ENCODE results near the gene UMOD. TPM values are rescaled to one million over a fixed set of nuclear protein-coding genes. Genes with fewer than 3 reads are reported as not detected.

Gene UMOD
- total and polyA plus RNA-seq, 7 donors = not detected

DNA sequence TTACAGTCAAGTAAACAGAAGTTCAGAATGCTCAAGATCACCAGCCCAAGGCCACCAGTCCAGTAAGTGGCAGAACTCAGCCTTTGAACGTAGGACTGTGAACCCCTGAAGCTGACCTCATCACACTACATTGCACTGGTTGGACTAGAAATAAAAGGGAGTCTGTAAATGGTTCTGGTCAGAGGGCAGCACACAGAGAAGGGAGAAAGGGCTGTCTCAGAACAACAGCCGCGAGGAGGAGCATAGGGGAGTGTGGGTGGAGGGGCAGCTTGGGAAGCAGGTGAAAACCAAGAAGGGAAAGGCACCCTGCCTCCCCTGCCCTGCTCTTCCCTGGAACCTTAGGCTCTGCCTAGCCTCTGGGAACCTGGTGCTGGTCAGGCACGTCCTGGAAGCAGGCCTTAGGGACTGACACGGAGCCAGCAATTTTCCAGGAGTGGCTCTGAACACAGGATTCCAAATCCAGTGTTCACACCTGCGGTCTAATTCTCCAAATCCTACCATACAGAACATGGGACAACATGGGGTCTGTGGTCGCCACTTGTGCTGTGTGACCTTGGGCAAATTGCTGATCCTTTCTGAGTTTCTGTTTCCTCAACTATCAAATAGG is 45.1 kb upstream of the UMOD start:
- H3K27me3 ChIP-seq = no peaks in the 10 kb centered on the region
- 81 to 85% methylated on average over 7 of the region's 7 CpGs for WGBS, 2 donors
- H3K36me3 ChIP-seq = no peaks in the 10 kb centered on the region
- no peak overlapping the region for H3K27ac ChIP-seq
- H3K4me3 ChIP-seq = no peak overlapping the region
- DNase-seq = no peak
- peaks cover 0 to 15% (median 14%) of the 10 kb centered on the region in 4 donors for H3K4me1 ChIP-seq
- intact Hi-C loops (cut with DNase I) = no loop called here
- no peaks in the 10 kb centered on the region for H3K9me3 ChIP-seq
- TF ChIP-seq, protein P1, sequence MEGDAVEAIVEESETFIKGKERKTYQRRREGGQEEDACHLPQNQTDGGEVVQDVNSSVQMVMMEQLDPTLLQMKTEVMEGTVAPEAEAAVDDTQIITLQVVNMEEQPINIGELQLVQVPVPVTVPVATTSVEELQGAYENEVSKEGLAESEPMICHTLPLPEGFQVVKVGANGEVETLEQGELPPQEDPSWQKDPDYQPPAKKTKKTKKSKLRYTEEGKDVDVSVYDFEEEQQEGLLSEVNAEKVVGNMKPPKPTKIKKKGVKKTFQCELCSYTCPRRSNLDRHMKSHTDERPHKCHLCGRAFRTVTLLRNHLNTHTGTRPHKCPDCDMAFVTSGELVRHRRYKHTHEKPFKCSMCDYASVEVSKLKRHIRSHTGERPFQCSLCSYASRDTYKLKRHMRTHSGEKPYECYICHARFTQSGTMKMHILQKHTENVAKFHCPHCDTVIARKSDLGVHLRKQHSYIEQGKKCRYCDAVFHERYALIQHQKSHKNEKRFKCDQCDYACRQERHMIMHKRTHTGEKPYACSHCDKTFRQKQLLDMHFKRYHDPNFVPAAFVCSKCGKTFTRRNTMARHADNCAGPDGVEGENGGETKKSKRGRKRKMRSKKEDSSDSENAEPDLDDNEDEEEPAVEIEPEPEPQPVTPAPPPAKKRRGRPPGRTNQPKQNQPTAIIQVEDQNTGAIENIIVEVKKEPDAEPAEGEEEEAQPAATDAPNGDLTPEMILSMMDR (IDR thresholded peaks at IDR 0.05) = no peak
- TF ChIP-seq POLR2A (IDR thresholded peaks at IDR 0.05) = no peak
- TF ChIP-seq POLR2AphosphoS5 (IDR thresholded peaks at IDR 0.05) = no peak
- TF ChIP-seq EP300 (IDR thresholded peaks at IDR 0.05) = no peak

DNA sequence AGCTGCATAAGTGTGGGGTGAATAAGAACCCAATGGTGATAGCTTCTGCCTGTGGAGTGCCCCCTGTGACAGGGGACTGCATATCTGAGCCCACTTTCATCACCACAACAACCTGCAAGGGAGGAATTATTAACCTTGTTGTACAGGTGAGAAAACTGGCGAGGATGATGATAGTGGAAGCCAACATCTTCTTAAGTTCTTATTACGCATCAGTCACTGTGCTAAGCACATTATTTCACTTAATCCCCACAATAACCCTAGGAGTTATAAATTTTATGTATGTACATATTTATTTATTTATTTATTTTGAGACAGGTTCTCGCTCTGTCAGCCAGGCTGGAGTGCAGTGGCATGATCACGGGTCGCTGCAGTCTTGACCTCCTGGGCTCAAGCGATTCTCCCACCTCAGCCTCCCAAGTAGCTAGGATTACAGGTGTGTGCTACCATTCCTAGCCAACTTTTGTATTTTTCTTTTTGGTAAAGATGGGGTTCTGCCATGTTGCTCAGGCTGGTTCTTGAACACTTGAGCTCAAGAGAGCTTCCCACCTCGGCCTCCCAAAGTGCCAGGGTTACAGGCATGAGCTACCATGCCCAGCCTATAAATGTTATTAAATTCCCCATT is 44.4 kb upstream of the UMOD start:
- Histone ChIP-seq H3K4me1 (peaks cover 0 to 15% (median 14%) of the 10 kb centered on the region in 4 donors), H3K4me3 (no peak overlapping the region), H3K27ac (no peak overlapping the region), H3K27me3 (no peaks in the 10 kb centered on the region), H3K9me3 (no peaks in the 10 kb centered on the region), H3K36me3 (no peaks in the 10 kb centered on the region)
- TF ChIP-seq, protein P1 (IDR thresholded peaks at IDR 0.05) = no peak
- TF ChIP-seq EP300 (IDR thresholded peaks at IDR 0.05) = no peak
- no peak for TF ChIP-seq POLR2AphosphoS5 (IDR thresholded peaks at IDR 0.05)
- no peak for TF ChIP-seq POLR2A (IDR thresholded peaks at IDR 0.05)
- intact Hi-C loops (cut with DNase I) = no loop called here
- 95 to 97% methylated on average over 7 of the region's 7 CpGs for WGBS, 2 donors
- DNase-seq = no peak

DNA sequence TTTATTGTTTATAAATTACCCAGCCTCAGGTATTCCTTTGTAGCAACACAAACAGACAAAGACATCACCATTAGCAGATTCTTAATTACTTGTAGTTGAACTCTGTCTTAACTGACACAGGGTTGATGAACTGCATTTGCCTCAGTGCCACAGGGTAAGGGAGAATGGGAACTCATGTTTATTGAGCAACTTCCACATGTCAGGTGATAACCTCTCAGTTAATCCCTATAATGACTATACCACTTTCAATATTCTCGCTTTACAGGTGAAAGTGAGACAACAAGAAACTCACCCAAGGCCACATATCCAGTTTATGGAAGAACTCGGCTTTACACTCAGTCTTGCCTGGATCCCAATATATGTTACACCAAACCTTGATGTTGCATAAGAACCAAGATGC is 43.4 kb upstream of the UMOD start:
- intact Hi-C loops (cut with DNase I) = no loop called here
- DNase-seq = no peak
- TF ChIP-seq POLR2AphosphoS5 (IDR thresholded peaks at IDR 0.05) = no peak
- no peak for TF ChIP-seq POLR2A (IDR thresholded peaks at IDR 0.05)
- TF ChIP-seq, protein P1 (IDR thresholded peaks at IDR 0.05) = no peak
- no peak for TF ChIP-seq EP300 (IDR thresholded peaks at IDR 0.05)
- Histone ChIP-seq H3K4me3 (no peak overlapping the region), H3K4me1 (peaks cover 0 to 15% (median 14%) of the 10 kb centered on the region in 4 donors), H3K27ac (no peak overlapping the region), H3K9me3 (no peaks in the 10 kb centered on the region), H3K36me3 (no peaks in the 10 kb centered on the region), H3K27me3 (no peaks in the 10 kb centered on the region)
- 93 to 94% methylated on average over 2 of the region's 2 CpGs for WGBS, 2 donors

DNA sequence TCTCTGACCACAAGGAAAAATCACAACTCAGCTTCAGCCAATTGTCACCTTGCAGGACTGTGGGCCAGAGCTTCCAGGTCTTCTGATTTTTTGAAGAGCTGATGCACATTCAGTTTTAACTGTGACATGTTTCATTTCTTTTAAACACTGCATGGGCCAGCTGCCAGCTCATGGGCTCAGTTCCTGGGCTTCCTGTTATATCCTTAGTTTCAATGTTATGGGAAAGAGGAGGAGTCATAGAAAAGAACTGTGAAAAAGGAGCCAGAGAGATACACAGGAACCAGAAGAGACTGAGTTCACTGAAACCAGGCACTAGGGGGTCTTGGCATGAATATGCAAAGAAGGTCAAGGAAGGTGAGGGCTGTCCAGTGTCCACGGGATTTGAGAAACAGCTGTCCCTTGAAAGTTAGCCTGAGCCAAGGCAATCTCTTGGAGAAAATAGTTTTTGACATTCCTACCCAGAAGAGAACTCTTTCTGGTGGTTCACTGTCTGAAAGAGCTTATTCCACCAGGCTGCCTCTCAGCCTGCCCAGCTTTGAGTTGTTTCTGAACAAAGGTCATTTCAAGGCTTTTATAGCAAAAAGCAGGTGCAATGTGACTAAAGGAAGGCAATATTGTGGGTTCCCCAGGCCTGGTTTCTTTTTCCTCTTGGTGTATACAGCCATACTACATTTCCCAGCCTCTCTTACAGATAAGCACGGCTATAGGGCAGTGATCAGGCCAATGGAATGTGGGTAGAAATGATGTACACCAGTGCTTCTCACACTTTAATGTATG is 41.5 kb upstream of the UMOD start:
- WGBS, 2 donors = 8 to 45% methylated on average over 2 of the region's 2 CpGs
- no peak overlapping the region for H3K4me3 ChIP-seq
- peak; percentile 72 for DNase-seq
- H3K27me3 ChIP-seq = no peaks in the 10 kb centered on the region
- peak in 1 of 4 donors; percentile 8 for TF ChIP-seq POLR2AphosphoS5 (IDR thresholded peaks at IDR 0.05)
- TF ChIP-seq, protein P1 (IDR thresholded peaks at IDR 0.05) = no peak
- no peak for TF ChIP-seq POLR2A (IDR thresholded peaks at IDR 0.05)
- no peak for TF ChIP-seq EP300 (IDR thresholded peaks at IDR 0.05)
- no peaks in the 10 kb centered on the region for H3K36me3 ChIP-seq
- peak overlapping the region in 3 of 4 donors; percentile 35 to 42 (median 40) for H3K27ac ChIP-seq
- intact Hi-C loops (cut with DNase I) = no loop called here
- no peaks in the 10 kb centered on the region for H3K9me3 ChIP-seq
- H3K4me1 ChIP-seq = peaks cover 0 to 15% (median 14%) of the 10 kb centered on the region in 4 donors
